Astrocyte of the cerebellum (primary cell): ENCODE measurements around the gene TUBGCP3.

Experiments used
- DNase-seq: peaks from one replicate; pipeline ENCODE4 v3.0.0-alpha.2; 2011; ENCODE audit warnings: low read depth
- H3K4me3 ChIP-seq: 2 replicates; pipeline ENCODE4 v1.5.1; 2011; ENCODE audit warnings: mild to moderate bottlenecking, low read depth, low read length, moderate library complexity
- CTCF ChIP-seq: IDR thresholded peaks from 2 replicates; pipeline ENCODE4 v1.5.1; 2012; ENCODE audit warnings: low read length, low read depth, moderate library complexity, mild to moderate bottlenecking; ENCODE audit errors: missing control alignments
- in situ Hi-C: cut with HindIII; loops from 2 replicates; pipeline ENCODE4 v1.10.0; 2017; ENCODE audit warnings: low sequenced_read_pairs

TUBGCP3 gene

GRCh38 chr13:112456138-112457056 lies 131.6 kb downstream of the TUBGCP3 start:
- DNase-seq = no peak
- TF ChIP-seq CTCF = no peak
- in situ Hi-C loops = no loop called here
- H3K4me3 ChIP-seq = no peak overlapping the region

GRCh38 chr13:112455476-112456059 lies 132.4 kb downstream of the TUBGCP3 start:
- no peak for DNase-seq
- no peak for TF ChIP-seq CTCF
- no peak overlapping the region for H3K4me3 ChIP-seq
- in situ Hi-C loops = no loop called here

GRCh38 chr13:112454648-112455334 lies 133.2 kb downstream of the TUBGCP3 start:
- in situ Hi-C loops = no loop called here
- TF ChIP-seq CTCF = no peak
- H3K4me3 ChIP-seq = no peak overlapping the region
- DNase-seq = no peak

GRCh38 chr13:112453874-112454647 lies 133.9 kb downstream of the TUBGCP3 start:
- TF ChIP-seq CTCF = no peak
- no peak for DNase-seq
- in situ Hi-C loops = no loop called here

GRCh38 chr13:112453207-112453829 lies 134.6 kb downstream of the TUBGCP3 start:
- H3K4me3 ChIP-seq = no peak overlapping the region
- in situ Hi-C loops = no loop called here
- no peak for DNase-seq

More at GRCh38 chr13:112453874-112454647, 133.9 kb downstream of the TUBGCP3 start:
- no peak overlapping the region for H3K4me3 ChIP-seq

More at GRCh38 chr13:112453207-112453829, 134.6 kb downstream of the TUBGCP3 start:
- no peak for TF ChIP-seq CTCF
